Muscle layer of duodenum (tissue), 2 donors: Measurements from ENCODE around the gene SESN3.

ENCODE experiments used
- H3K27ac ChIP-seq: one replicate; pipeline ENCODE4 v1.7.0; 2013; ENCODE audit warnings: mild to moderate bottlenecking, low read length
- H3K27me3 ChIP-seq: one replicate; pipeline ENCODE4 v1.7.0; 2013; ENCODE audit warnings: low read depth, mild to moderate bottlenecking, control low read depth, low read length
- H3K36me3 ChIP-seq, 2 donors: one replicate each; pipeline ENCODE4 v1.7.0; 2013; ENCODE audit warnings: low read length in 2 of 2, control low read depth in 1 of 2, mild to moderate bottlenecking in 1 of 2; ENCODE audit not compliant: insufficient read depth in 2 of 2, control insufficient read depth in 1 of 2
- H3K4me1 ChIP-seq, 2 donors: one replicate each; pipeline ENCODE4 v1.7.0; 2013; ENCODE audit warnings: low read length in 2 of 2, mild to moderate bottlenecking in 2 of 2, control low read depth in 1 of 2, moderate library complexity in 1 of 2; ENCODE audit not compliant: insufficient read depth in 2 of 2, control insufficient read depth in 1 of 2
- H3K4me3 ChIP-seq, 2 donors: one replicate each; pipeline ENCODE4 v1.7.0; 2013; ENCODE audit warnings: low read length in 2 of 2, low read depth in 1 of 2, mild to moderate bottlenecking in 1 of 2
- H3K9me3 ChIP-seq, 2 donors: one replicate each; pipeline ENCODE4 v1.7.0; 2013; ENCODE audit warnings: low read length in 2 of 2, control low read depth in 1 of 2, mild to moderate bottlenecking in 1 of 2; ENCODE audit not compliant: control insufficient read depth in 1 of 2
- donor health status: healthy.

SESN3 gene

GRCh38 chr11:95200781-95201457, 30.1 kb downstream of the SESN3 start:
- no peaks in the 10 kb centered on the region for H3K36me3 ChIP-seq
- no peaks in the 10 kb centered on the region for H3K9me3 ChIP-seq
- H3K27me3 ChIP-seq, result no peaks in the 10 kb centered on the region
- no peak overlapping the region for H3K27ac ChIP-seq
- H3K4me3 ChIP-seq, result no peak overlapping the region
- H3K4me1 ChIP-seq, result no peaks in the 10 kb centered on the region

- no peak overlapping the region for H3K27ac ChIP-seq
- no peaks in the 10 kb centered on the region for H3K36me3 ChIP-seq
- H3K4me3 ChIP-seq, result no peak overlapping the region
- H3K4me1 ChIP-seq, result no peaks in the 10 kb centered on the region
- no peaks in the 10 kb centered on the region for H3K27me3 ChIP-seq
- H3K9me3 ChIP-seq, result no peaks in the 10 kb centered on the region
Observed at GRCh38 chr11:95195831-95196230, 35.2 kb downstream of the SESN3 start.

- H3K9me3 ChIP-seq, result no peaks in the 10 kb centered on the region
- peaks cover 5 to 14% of the 10 kb centered on the region in 2 donors for H3K36me3 ChIP-seq
- no peaks in the 10 kb centered on the region for H3K4me1 ChIP-seq
- no peak overlapping the region for H3K4me3 ChIP-seq
- no peaks in the 10 kb centered on the region for H3K27me3 ChIP-seq
- H3K27ac ChIP-seq, result no peak overlapping the region
Observed at GRCh38 chr11:95193541-95193940, 37.5 kb downstream of the SESN3 start.

- Histone ChIP-seq H3K4me3 (no peak overlapping the region), H3K9me3 (no peaks in the 10 kb centered on the region)
Observed at GRCh38 chr11:95192717-95193116, 38.3 kb downstream of the SESN3 start.

GRCh38 chr11:95187723-95188122, 43.3 kb downstream of the SESN3 start:
- Histone ChIP-seq H3K4me1 (no peaks in the 10 kb centered on the region), H3K27me3 (no peaks in the 10 kb centered on the region), H3K4me3 (no peak overlapping the region), H3K27ac (no peak overlapping the region), H3K36me3 (peaks cover 8 to 19% of the 10 kb centered on the region in 2 donors), H3K9me3 (no peaks in the 10 kb centered on the region)

More at GRCh38 chr11:95192717-95193116, 38.3 kb downstream of the SESN3 start:
- no peaks in the 10 kb centered on the region for H3K4me1 ChIP-seq
- H3K36me3 ChIP-seq, result peaks cover 5 to 14% of the 10 kb centered on the region in 2 donors
- no peak overlapping the region for H3K27ac ChIP-seq
- no peaks in the 10 kb centered on the region for H3K27me3 ChIP-seq

- Histone ChIP-seq H3K4me3 (no peak overlapping the region), H3K27ac (no peak overlapping the region), H3K9me3 (no peaks in the 10 kb centered on the region), H3K27me3 (no peaks in the 10 kb centered on the region), H3K36me3 (peaks cover 11 to 16% of the 10 kb centered on the region in 2 donors), H3K4me1 (no peaks in the 10 kb centered on the region)
Observed at GRCh38 chr11:95182397-95182796, 48.6 kb downstream of the SESN3 start.

GRCh38 chr11:95175818-95176380, 55.1 kb downstream of the SESN3 start:
- Histone ChIP-seq H3K36me3 (peaks cover 20 to 25% of the 10 kb centered on the region in 2 donors), H3K9me3 (no peaks in the 10 kb centered on the region), H3K27me3 (no peaks in the 10 kb centered on the region), H3K4me1 (no peaks in the 10 kb centered on the region), H3K4me3 (no peak overlapping the region), H3K27ac (no peak overlapping the region)

GRCh38 chr11:95170294-95170693, 60.7 kb downstream of the SESN3 start:
- Histone ChIP-seq H3K27ac (no peak overlapping the region), H3K4me1 (no peaks in the 10 kb centered on the region)

GRCh38 chr11:95166781-95167180, 64.2 kb downstream of the SESN3 start:
- no peaks in the 10 kb centered on the region for H3K27me3 ChIP-seq
- H3K27ac ChIP-seq, result no peak overlapping the region
- H3K4me1 ChIP-seq, result no peaks in the 10 kb centered on the region
- no peaks in the 10 kb centered on the region for H3K9me3 ChIP-seq
- H3K36me3 ChIP-seq, result no peaks in the 10 kb centered on the region
- H3K4me3 ChIP-seq, result no peak overlapping the region

More at GRCh38 chr11:95170294-95170693, 60.7 kb downstream of the SESN3 start:
- Histone ChIP-seq H3K9me3 (no peaks in the 10 kb centered on the region), H3K4me3 (no peak overlapping the region), H3K27me3 (no peaks in the 10 kb centered on the region), H3K36me3 (peaks cover 6 to 12% of the 10 kb centered on the region in 2 donors)

- no peaks in the 10 kb centered on the region for H3K27me3 ChIP-seq
- H3K36me3 ChIP-seq, result no peaks in the 10 kb centered on the region
- H3K9me3 ChIP-seq, result no peaks in the 10 kb centered on the region
- no peak overlapping the region for H3K4me3 ChIP-seq
- H3K4me1 ChIP-seq, result no peaks in the 10 kb centered on the region
- no peak overlapping the region for H3K27ac ChIP-seq
Observed at GRCh38 chr11:95165638-95166037, 65.4 kb downstream of the SESN3 start.

- no peaks in the 10 kb centered on the region for H3K36me3 ChIP-seq
- H3K27ac ChIP-seq, result no peak overlapping the region
- no peaks in the 10 kb centered on the region for H3K9me3 ChIP-seq
- H3K27me3 ChIP-seq, result no peaks in the 10 kb centered on the region
- peaks cover 0 to 2% of the 10 kb centered on the region in 2 donors for H3K4me1 ChIP-seq
- H3K4me3 ChIP-seq, result no peak overlapping the region
Observed at GRCh38 chr11:95163106-95163505, 67.9 kb downstream of the SESN3 start.

- no peaks in the 10 kb centered on the region for H3K27me3 ChIP-seq
- H3K9me3 ChIP-seq, result no peaks in the 10 kb centered on the region
- H3K27ac ChIP-seq, result no peak overlapping the region
- H3K36me3 ChIP-seq, result no peaks in the 10 kb centered on the region
- H3K4me1 ChIP-seq, result peaks cover 0 to 17% of the 10 kb centered on the region in 2 donors
- no peak overlapping the region for H3K4me3 ChIP-seq
Observed at GRCh38 chr11:95161248-95161647, 69.8 kb downstream of the SESN3 start.
